Measurements from ENCODE around the gene BCAM.

- no peak for TF ChIP-seq ELF1 (IDR thresholded peaks at IDR 0.05; ENCODE audit: borderline replicate concordance, low read depth)
- peak in 2 of 3 experiments; percentile 8; a peak in 1 of 6 replicates for TF ChIP-seq CTCF (IDR thresholded peaks at IDR 0.05 in 2 of 3, conservative IDR thresholded peaks at IDR 0.05 in 1 of 3; ENCODE audit: borderline replicate concordance in 1 of 3, insufficient read depth in 1 of 3, low read depth in 2 of 3, low read length in 2 of 3)
- no peak for TF ChIP-seq POLR2AphosphoS5 (IDR thresholded peaks at IDR 0.05; ENCODE audit: low read depth, low read length)
- TF ChIP-seq EZH2 (IDR thresholded peaks at IDR 0.05), result no peak
- TF ChIP-seq RAD21 (IDR thresholded peaks at IDR 0.05; ENCODE audit: low read depth), result no peak
Observed at GRCh38 chr19:44813070-44813840, 4.4 kb downstream of the BCAM start.

All from HCT116 (cell line).